Measurements from ENCODE around the gene NPW. TPM values are rescaled to one million over a fixed set of nuclear protein-coding genes. Genes with fewer than 3 reads are reported as not detected.

NPW gene
- total RNA-seq, 2 experiments from 2014 or later = 0.42 TPM; not detected in 1

DNA sequence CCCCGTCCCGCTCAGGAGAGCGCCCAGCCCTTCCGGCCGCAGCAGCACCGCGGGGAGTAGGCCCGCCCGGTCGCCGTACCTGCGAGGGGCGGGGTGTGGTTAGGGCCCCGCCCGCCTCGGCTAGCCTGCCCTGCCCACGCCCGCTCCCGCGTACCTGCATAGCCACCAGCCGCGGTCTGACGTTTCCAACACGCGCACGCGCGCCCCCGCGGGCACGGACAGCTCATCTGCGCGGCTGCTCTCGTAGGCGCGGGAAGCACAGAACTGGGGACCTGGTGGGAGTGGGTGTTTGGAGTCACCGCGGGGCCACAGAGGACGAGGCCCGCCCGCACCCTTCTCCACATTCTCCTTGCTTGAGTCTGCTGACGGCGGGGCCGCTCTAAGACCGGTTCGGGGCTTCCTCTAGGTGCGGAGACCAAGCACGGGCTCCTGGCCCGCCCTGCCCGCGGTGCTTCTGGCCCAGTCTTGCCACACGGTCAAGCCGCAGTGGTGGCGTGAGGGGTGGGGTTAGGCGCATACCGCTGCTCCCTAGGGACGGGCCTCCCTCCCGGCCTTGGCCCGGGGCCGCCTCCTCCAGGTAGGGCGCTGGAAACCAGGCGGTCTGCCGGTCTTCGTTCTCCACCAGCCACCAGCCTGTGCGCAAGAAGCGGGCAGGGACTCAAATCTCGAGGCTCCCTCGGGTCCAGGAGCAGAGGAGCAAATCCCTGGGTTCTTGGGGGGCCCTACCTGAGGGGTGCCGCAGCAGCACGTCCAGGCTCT lies 40.1 kb upstream of the NPW start:
- Mint-ChIP-seq H3K36me3 (peaks cover 7% of the 10 kb centered on the region), H3K9me3 (no peaks in the 10 kb centered on the region), H3K27ac (no peak overlapping the region), H3K4me3 (no peak overlapping the region), H3K4me1 (peaks cover 3% of the 10 kb centered on the region), H3K27me3 (peaks cover 30% of the 10 kb centered on the region)
- ATAC-seq (ENCODE audit: low read depth) = no peak
- no peak for DNase-seq
- POLR2A ChIA-PET = interaction anchor here (8.6 kb wide), 1 partner anchor 15 kb away, joined by 50 read pairs; the partner anchor contains the start of gene RPS2

DNA sequence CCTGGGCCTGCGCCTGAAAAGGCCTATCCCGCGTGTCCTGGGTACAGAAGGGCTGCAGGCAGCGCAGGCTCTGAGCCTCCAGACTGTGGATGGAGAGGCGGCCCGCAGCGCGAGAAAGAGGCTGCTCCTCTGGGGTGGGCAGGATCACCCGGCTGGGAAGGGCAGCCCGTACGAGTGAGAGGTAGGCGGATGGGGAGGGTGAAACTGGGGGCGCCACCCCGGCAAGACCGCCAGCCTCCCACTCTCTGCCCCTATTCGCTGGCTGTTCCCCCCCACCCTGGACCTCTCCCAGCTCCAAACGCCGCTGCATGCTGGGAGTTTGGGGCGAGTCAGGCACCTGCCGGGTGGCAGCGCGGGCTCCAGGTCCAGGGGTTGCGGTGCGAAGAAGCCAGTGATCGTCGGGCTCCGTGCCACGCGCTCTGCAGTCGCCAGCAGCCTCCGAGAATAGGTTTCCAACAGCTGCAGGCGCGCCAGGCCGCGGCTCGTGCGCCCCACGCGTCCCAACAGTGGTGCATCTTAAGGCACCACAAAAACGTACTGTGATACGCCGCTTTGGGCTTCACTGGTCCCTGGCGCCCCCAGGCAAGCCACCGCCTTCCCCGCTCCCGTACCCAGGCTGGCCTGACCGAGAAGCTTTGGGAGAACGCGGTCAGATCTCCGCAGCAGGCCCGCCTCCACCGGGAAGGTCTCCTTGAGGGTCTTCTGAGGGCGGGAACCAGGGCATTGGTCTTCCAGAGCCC lies 39.4 kb upstream of the NPW start:
- ATAC-seq (ENCODE audit: low read depth) = no peak
- peaks cover 30% of the 10 kb centered on the region for H3K27me3 Mint-ChIP-seq
- DNase-seq = no peak
- POLR2A ChIA-PET = interaction anchor here (0.7 to 8.6 kb wide), 2 partner anchors 11 to 15 kb away, joined by 3 to 50 read pairs; partner anchors contain the start of gene RPS2
- peaks cover 6% of the 10 kb centered on the region for H3K4me1 Mint-ChIP-seq
- no peaks in the 10 kb centered on the region for H3K9me3 Mint-ChIP-seq
- peaks cover 4% of the 10 kb centered on the region for H3K36me3 Mint-ChIP-seq
- no peak overlapping the region for H3K4me3 Mint-ChIP-seq
- H3K27ac Mint-ChIP-seq = no peak overlapping the region

DNA sequence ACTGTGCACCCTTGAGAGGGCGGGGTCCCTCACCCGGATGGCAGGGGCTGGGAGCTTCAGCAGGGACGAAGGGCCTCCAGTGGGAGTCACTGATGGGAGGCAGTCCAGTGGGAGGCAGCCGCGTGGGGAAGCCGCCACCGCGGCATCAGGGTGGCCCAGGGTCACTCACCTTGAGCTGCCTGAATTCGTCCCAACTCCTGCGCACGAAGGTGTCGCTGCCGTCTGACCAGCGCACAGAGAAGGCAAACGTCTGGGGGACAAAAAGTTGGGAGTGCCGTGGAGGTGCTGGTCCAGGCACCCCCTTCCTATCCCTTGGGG lies 38.9 kb upstream of the NPW start:
- peaks cover 9% of the 10 kb centered on the region for H3K4me1 Mint-ChIP-seq
- no peak overlapping the region for H3K4me3 Mint-ChIP-seq
- H3K27ac Mint-ChIP-seq = no peak overlapping the region
- POLR2A ChIA-PET = interaction anchor here (0.7 to 8.6 kb wide), 4 partner anchors 9 to 174 kb away, joined by 3 to 50 read pairs (median 4); partner anchors contain the start of genes RPS2, TBL3 and TRAF7
- DNase-seq (no peak), ATAC-seq (ENCODE audit: low read depth) (no peak)
- H3K9me3 Mint-ChIP-seq = no peaks in the 10 kb centered on the region
- peaks cover 30% of the 10 kb centered on the region for H3K27me3 Mint-ChIP-seq
- H3K36me3 Mint-ChIP-seq = peaks cover 4% of the 10 kb centered on the region

DNA sequence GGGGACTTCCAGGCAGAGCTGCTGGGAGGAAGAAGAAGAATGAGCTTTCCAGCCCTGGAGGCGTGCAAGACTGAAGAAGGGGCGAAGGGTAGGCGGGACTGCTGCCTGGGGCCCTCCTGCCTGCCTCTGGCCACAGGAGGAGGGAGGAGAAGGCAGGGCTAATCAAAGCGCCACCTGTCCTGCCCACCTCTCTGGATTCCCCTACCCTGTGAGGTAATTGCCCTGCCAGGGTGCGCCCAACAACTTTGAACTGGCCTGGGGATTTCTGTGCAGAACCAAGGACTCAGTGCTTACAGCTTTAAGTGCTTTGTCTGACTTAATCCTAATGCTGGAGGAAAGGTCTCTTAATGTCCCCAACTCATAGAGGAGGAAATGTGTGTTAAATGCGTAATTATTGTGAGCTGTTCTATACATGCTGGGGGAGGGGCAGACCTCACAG lies 38.2 kb upstream of the NPW start, which contains the start of gene NOXO1:
Gene NOXO1 (minus strand): TSS at position 72 of the 439 bp plus-strand sequence. CDS start 290 bp downstream, outside the sequence.
- Mint-ChIP-seq H3K27me3 (peaks cover 30% of the 10 kb centered on the region), H3K4me3 (no peak within 1 kb of the TSS), H3K9me3 (no peaks in the 10 kb centered on the region), H3K27ac (peak within 1 kb of the TSS; percentile 34), H3K36me3 (no peaks in the 10 kb centered on the region), H3K4me1 (peaks cover 12% of the 10 kb centered on the region)
- no peak for DNase-seq
- POLR2A ChIA-PET = interaction anchor here (1.3 to 8.6 kb wide), 3 partner anchors 10 to 174 kb away, joined by 4 to 50 read pairs (median 5); partner anchors contain the start of genes RPS2, TBL3 and TRAF7
- ATAC-seq (ENCODE audit: low read depth) = no peak

DNA sequence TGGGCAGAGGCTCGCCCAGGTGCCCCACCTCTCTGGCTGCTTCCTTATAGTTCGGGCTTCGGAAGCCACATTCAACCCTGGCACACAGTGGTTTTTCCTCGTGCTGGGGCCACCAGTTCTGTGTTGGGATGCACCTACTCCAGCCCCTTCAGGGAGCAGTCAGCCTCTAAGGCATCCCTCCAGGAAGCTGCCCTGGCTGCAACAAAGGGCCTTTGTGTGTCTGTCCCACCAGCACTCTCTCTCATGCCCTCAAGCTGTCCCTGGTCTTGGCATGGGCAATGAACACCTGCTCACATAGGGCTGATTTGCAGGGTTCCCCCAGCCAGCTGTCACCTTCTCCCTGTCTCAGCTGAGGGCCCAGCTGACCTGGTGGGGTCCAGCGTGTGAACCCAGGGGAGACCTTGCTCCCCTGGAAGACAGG lies 37.6 kb upstream of the NPW start:
- POLR2A ChIA-PET = interaction anchor here (0.8 to 8.6 kb wide), 4 partner anchors 10 to 173 kb away, joined by 3 to 50 read pairs (median 4); partner anchors contain the start of genes RPS2, TBL3 and TRAF7
- Mint-ChIP-seq H3K4me3 (no peak overlapping the region), H3K27ac (no peak overlapping the region)

DNA sequence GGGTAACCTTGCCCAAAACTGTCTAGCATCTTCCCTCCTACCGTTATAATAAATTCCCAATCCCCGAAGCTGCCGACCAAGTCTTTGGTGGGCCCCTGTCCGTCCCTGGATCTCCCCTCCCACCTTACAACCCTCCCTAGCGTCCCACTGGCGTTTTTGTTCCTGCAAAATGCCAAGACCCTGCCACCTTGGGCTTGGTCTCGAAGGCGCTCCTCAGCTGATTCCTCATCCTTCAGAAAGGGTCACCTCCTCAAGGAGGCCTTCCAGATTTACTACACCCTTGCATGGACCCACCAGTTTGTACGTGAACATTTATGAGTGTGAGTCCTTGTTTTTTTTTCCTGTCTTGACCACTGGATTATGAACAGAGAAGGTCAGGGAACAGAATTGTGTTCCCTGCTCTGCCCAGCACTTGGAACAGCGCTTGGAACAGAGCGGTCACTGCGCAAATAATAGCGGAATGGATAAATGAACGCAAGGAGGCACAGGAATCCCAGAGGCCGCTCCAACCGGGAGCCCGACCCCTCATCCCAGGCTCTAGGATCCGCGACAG lies 36.5 kb upstream of the NPW start:
- no peak for ATAC-seq (ENCODE audit: low read depth)
- Mint-ChIP-seq H3K4me1 (peaks cover 12% of the 10 kb centered on the region), H3K4me3 (peak overlapping the region; percentile 73), H3K36me3 (no peaks in the 10 kb centered on the region), H3K27ac (no peak overlapping the region), H3K9me3 (no peaks in the 10 kb centered on the region), H3K27me3 (peaks cover 30% of the 10 kb centered on the region)
- DNase-seq = no peak
- POLR2A ChIA-PET = interaction anchor here (0.8 to 8.6 kb wide), 3 partner anchors 11 to 172 kb away, joined by 3 to 50 read pairs (median 4); partner anchors contain the start of genes RPS2, TBL3 and TRAF7

More for the DNA sequence above, 37.6 kb upstream of the NPW start:
- H3K36me3 Mint-ChIP-seq = no peaks in the 10 kb centered on the region
- DNase-seq (no peak), ATAC-seq (ENCODE audit: low read depth) (no peak)
- peaks cover 30% of the 10 kb centered on the region for H3K27me3 Mint-ChIP-seq
- peaks cover 12% of the 10 kb centered on the region for H3K4me1 Mint-ChIP-seq
- no peaks in the 10 kb centered on the region for H3K9me3 Mint-ChIP-seq

DNA sequence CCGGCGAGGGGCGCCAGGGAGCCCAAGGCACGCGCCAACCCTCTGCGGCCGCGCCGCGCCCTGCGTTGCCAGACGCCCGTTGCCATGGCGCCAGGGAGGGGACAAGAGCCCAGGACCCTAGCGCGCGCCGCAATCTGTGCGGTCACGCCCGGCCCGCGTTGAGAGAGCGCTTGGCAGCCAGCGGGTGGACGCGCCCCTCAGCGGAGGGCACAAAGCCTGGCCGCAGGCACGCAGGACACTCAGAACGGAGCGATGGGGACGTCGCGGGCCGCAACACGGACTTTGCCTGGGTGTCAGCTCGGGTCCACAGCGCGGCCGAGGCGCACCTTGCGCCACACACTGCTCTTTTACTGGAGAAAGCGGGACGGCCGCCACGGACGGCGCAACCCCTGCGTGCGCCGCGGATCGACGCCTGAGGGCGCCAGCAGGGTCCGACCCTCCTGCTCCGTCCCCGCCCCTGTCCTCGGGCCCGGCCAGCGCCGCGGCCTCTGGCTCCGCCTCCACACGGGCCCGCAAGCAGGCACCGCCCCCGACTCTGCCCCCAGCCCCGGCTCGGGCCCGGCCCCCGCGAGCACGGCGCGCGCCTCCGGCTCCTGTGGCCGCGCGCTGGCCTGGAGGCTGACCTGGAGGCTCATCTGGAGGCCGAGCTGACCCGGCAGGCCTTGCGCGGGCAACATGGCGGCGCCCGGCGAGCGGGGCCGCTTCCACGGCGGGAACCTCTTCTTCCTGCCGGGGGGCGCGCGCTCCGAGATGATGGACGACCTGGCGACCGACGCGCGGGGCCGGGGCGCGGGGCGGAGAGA lies 35.8 kb upstream of the NPW start, which contains the start of gene GFER:
Gene GFER (plus strand): TSS at position 650 of the 803 bp plus-strand sequence. CDS start 26 bp downstream, at position 676.
- peak; percentile 84 for DNase-seq
- Mint-ChIP-seq H3K9me3 (no peaks in the 10 kb centered on the region), H3K27me3 (peaks cover 35% of the 10 kb centered on the region), H3K36me3 (no peaks in the 10 kb centered on the region), H3K27ac (peak within 1 kb of the TSS; percentile 25), H3K4me3 (peak within 1 kb of the TSS; percentile 83), H3K4me1 (peaks cover 14% of the 10 kb centered on the region)
- ATAC-seq (ENCODE audit: low read depth) = peak; percentile 78
- POLR2A ChIA-PET = interaction anchor here (0.9 to 8.6 kb wide), 4 partner anchors 12 to 171 kb away, joined by 3 to 50 read pairs (median 5); partner anchors contain the start of genes RPS2, TBL3 and TRAF7

DNA sequence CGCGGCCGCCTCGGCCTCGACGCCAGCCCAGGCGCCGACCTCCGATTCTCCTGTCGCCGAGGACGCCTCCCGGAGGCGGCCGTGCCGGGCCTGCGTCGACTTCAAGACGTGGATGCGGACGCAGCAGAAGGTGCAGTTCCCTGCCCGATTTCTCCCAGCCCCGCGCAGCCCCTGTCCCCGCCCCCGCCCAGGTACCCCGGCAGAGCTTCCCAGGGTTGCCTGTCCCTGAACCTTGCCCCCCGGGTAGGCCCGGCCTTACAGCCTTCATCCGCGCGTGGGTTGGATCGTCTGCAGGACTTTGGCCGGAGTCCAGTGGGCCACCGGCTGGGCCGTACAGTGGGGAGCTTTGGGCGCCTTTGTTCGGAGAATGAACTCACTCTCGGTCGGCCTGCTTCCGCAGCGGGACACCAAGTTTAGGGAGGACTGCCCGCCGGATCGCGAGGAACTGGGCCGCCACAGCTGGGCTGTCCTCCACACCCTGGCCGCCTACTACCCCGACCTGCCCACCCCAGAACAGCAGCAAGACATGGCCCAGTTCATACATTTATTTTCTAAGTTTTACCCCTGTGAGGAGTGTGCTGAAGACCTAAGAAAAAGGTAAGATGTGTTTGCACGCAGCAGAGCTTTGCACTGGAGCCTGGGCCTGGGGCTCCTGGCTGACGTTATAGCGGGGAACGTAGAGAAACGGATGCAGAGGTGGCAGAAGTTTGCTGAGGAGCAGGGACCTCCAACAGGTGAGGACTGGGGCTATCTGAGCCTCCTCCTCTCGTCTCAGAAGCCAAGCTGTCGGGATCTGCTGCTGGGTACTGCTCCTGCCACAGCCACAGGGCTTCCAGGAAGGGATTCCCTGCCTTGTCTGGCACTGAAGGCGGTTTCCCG lies 35.0 kb upstream of the NPW start:
- ATAC-seq (ENCODE audit: low read depth) (peak; percentile 30), DNase-seq (no peak)
- peak overlapping the region; percentile 83 for H3K4me3 Mint-ChIP-seq
- no peaks in the 10 kb centered on the region for H3K36me3 Mint-ChIP-seq
- peaks cover 43% of the 10 kb centered on the region for H3K27me3 Mint-ChIP-seq
- H3K9me3 Mint-ChIP-seq = no peaks in the 10 kb centered on the region
- POLR2A ChIA-PET = interaction anchor here (0.5 to 8.6 kb wide), 8 partner anchors 13 to 932 kb away, joined by 3 to 50 read pairs (median 6); partner anchors contain the start of genes RPS2, TBL3 and TRAF7
- H3K4me1 Mint-ChIP-seq = peaks cover 17% of the 10 kb centered on the region
- peak overlapping the region; percentile 25 for H3K27ac Mint-ChIP-seq

DNA sequence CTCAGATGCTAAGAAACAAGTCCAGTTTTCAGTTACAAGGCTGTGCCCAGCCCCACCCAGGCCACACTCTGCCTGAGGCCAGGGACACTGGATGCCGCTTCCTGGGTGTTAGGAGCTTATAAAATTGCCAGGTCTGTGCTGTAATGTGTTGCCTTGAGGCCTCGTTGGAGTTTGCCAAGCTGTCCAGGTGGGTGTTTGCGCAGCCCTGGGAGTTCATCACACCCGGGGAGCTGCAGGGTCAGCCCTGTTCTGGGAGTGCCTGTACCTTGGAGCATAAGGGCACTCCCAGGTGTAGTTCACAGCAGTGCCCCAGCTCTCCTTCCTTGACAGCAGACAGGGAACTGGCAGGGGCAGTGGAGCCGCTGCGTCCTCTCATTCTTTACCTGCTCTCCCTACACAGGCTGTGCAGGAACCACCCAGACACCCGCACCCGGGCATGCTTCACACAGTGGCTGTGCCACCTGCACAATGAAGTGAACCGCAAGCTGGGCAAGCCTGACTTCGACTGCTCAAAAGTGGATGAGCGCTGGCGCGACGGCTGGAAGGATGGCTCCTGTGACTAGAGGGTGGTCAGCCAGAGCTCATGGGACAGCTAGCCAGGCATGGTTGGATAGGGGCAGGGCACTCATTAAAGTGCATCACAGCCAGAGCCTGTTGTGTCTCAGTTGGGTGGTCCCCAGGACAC lies 34.0 kb upstream of the NPW start:
- Mint-ChIP-seq H3K27ac (no peak overlapping the region), H3K27me3 (peaks cover 40% of the 10 kb centered on the region)
- POLR2A ChIA-PET = interaction anchor here (1.0 to 8.6 kb wide), 6 partner anchors 14 to 170 kb away, joined by 3 to 50 read pairs (median 8); partner anchors contain the start of genes RNF151, RPS2, TBL3 and TRAF7

DNA sequence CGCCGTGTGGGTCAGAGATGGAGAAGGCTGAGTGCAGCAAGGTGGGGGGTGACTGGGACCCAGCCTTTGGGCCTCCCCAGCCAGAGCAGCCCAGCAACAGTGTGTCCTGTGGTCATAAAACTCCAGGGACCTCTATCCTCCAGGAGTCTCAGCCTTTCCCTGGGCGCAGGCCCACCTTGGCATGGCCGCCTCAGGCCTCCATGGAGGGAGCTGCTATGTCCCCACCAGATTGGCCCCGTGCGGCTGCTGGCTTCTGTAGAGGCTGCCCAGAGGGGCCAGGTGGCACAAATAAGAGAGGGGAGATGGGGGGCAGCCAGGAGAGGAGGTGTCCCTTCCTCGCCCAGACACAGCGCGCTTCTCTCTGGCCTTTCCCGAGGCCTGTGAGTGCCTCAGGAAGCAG lies 32.4 kb upstream of the NPW start:
- Mint-ChIP-seq H3K27ac (no peak overlapping the region), H3K9me3 (no peaks in the 10 kb centered on the region), H3K4me3 (no peak overlapping the region), H3K4me1 (peaks cover 24% of the 10 kb centered on the region), H3K36me3 (no peaks in the 10 kb centered on the region), H3K27me3 (peaks cover 25% of the 10 kb centered on the region)
- ATAC-seq (ENCODE audit: low read depth) (no peak), DNase-seq (no peak)
- POLR2A ChIA-PET = interaction anchor here (2.0 to 5.7 kb wide), 2 partner anchors 23 kb away, joined by 8 to 36 read pairs; partner anchors contain the start of gene RPS2

More for the DNA sequence above, 34.0 kb upstream of the NPW start:
- H3K36me3 Mint-ChIP-seq = no peaks in the 10 kb centered on the region
- ATAC-seq (ENCODE audit: low read depth) = no peak
- H3K4me1 Mint-ChIP-seq = peaks cover 17% of the 10 kb centered on the region
- H3K9me3 Mint-ChIP-seq = no peaks in the 10 kb centered on the region
- peak overlapping the region; percentile 83 for H3K4me3 Mint-ChIP-seq
- DNase-seq = no peak
